Loucy (cell line): ENCODE measurements around the gene KATNB1.

Source experiments
- H2AFZ ChIP-seq: fragments of 200-600 bp; sonication (generic); 2 replicates; pipeline ENCODE4 v1.6.0; 2016; ENCODE audit warnings: antibody characterized with exemption, mild to moderate bottlenecking, low read length, moderate library complexity
- H3F3A ChIP-seq: fragments of 200-600 bp; 2 replicates; pipeline ENCODE4 v1.6.0; 2016; ENCODE audit warnings: antibody characterized with exemption, low read depth, mild to moderate bottlenecking
- H3K27me3 ChIP-seq: fragments of 200-600 bp; sonication (generic); 2 replicates; pipeline ENCODE4 v1.6.1; 2014; ENCODE audit warnings: low read length, mild to moderate bottlenecking; ENCODE audit not compliant: insufficient read depth, poor library complexity, severe bottlenecking
- H3K36me3 ChIP-seq: fragments of 200-600 bp; sonication (generic); 2 replicates; pipeline ENCODE4 v1.6.1; 2016; ENCODE audit warnings: low read length; ENCODE audit not compliant: insufficient read depth
- H3K4me1 ChIP-seq: fragments of 200-600 bp; sonication (generic); 2 replicates; pipeline ENCODE4 v1.5.1; 2014; ENCODE audit warnings: low read length, mild to moderate bottlenecking; ENCODE audit not compliant: insufficient read depth, poor library complexity, severe bottlenecking
- H3K4me2 ChIP-seq: fragments of 200-600 bp; sonication (generic); 2 replicates; pipeline ENCODE4 v1.6.0; 2014; ENCODE audit warnings: antibody characterized with exemption, low read length, low read depth, mild to moderate bottlenecking; ENCODE audit not compliant: poor library complexity, severe bottlenecking
- H3K4me3 ChIP-seq: fragments of 200-600 bp; sonication (generic); 2 replicates; pipeline ENCODE4 v1.5.1; 2014; ENCODE audit warnings: low read length, mild to moderate bottlenecking, mixed read lengths; ENCODE audit not compliant: poor library complexity, severe bottlenecking
- H3K79me2 ChIP-seq: fragments of 200-600 bp; sonication (generic); 2 replicates; pipeline ENCODE4 v1.6.1; 2014; ENCODE audit warnings: low read length; ENCODE audit not compliant: insufficient read depth
- H3K9ac ChIP-seq: fragments of 200-600 bp; sonication (generic); 2 replicates; pipeline ENCODE4 v1.6.0; 2014; ENCODE audit warnings: mild to moderate bottlenecking, low read depth, low read length, moderate library complexity; ENCODE audit not compliant: poor library complexity, severe bottlenecking
- H3K9me2 ChIP-seq: fragments of 200-600 bp; sonication (generic); replicated peaks from 2 replicates; pipeline ENCODE4 v1.6.1; 2016; ENCODE audit warnings: low read depth, low read length, mixed read lengths
- H3K9me3 ChIP-seq: fragments of 200-600 bp; sonication (generic); 2 replicates; pipeline ENCODE4 v1.6.1; 2014; ENCODE audit warnings: mild to moderate bottlenecking, antibody characterized with exemption, low read length, low read depth; ENCODE audit not compliant: insufficient read depth
- H4K20me1 ChIP-seq: fragments of 200-600 bp; sonication (generic); 2 replicates; pipeline ENCODE4 v1.6.0; 2014; ENCODE audit warnings: antibody characterized with exemption, low read length, mild to moderate bottlenecking; ENCODE audit not compliant: insufficient read depth, poor library complexity, severe bottlenecking
- EZH2phosphoT487 ChIP-seq: fragments of 200-600 bp; IDR thresholded peaks from 2 replicates; pipeline ENCODE4 v1.6.1; 2018; ENCODE audit warnings: antibody characterized with exemption, mild to moderate bottlenecking, moderate library complexity, borderline replicate concordance
- TF ChIP-seq, protein P1 (sequence below): fragments of 200-600 bp; sonication (generic); conservative IDR thresholded peaks from 2 replicates; pipeline ENCODE4 v1.5.1; 2014; ENCODE audit warnings: mild to moderate bottlenecking, antibody characterized with exemption, low read length

Gene KATNB1, protein sequence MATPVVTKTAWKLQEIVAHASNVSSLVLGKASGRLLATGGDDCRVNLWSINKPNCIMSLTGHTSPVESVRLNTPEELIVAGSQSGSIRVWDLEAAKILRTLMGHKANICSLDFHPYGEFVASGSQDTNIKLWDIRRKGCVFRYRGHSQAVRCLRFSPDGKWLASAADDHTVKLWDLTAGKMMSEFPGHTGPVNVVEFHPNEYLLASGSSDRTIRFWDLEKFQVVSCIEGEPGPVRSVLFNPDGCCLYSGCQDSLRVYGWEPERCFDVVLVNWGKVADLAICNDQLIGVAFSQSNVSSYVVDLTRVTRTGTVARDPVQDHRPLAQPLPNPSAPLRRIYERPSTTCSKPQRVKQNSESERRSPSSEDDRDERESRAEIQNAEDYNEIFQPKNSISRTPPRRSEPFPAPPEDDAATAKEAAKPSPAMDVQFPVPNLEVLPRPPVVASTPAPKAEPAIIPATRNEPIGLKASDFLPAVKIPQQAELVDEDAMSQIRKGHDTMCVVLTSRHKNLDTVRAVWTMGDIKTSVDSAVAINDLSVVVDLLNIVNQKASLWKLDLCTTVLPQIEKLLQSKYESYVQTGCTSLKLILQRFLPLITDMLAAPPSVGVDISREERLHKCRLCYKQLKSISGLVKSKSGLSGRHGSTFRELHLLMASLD

DNA sequence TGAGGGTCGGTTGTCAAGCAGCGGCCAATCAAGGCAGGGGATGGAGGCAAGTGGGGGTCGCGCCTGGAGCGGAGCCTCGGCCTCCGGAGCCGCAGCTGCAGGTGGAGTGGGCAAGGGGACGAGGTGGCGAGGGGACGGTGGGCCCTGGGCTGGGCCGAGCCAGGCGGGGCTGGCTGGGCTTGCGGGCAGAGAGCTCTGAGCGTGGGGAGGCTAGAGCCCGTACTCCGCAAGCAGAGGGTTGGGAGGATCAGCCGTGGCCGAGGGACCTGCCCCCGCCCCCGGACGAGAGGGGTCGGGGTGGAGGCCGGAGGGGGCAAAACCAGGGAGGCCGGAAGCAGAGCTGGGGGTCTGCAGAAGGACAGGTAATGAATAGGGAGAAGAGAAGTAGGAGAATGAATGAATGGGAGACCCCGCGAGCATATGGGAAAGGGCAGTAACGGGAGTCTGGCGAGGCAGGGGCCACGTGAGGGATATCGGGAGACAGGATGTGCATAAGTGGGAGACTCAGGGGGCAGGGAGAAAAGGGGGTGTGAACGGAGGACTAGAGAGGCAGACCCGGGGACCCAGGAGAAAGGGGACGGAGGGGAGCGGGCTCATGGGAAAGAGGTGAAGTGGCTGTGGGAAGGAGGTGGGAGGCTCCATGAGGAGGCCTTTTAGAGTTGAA, at the start of gene KATNB1:
Gene KATNB1 (plus strand): TSS at position 16 of the 664 bp plus-strand sequence. CDS start 1,474 bp downstream, outside the sequence.
- Histone ChIP-seq H3K79me2 (peaks cover 30% of the 10 kb centered on the region; the same call in 1 of the 2 replicates), H3F3A (no peaks in the 10 kb centered on the region), H3K9me2 (no peaks in the 10 kb centered on the region), H3K4me1 (peaks cover 21% of the 10 kb centered on the region), H4K20me1 (no peaks in the 10 kb centered on the region), H2AFZ (peak within 1 kb of the TSS; percentile 74), H3K36me3 (no peaks in the 10 kb centered on the region), H3K4me2 (peak within 1 kb of the TSS; percentile 97), H3K9ac (peak within 1 kb of the TSS; percentile 91), H3K4me3 (peak within 1 kb of the TSS; percentile 93), H3K27me3 (no peaks in the 10 kb centered on the region), H3K9me3 (no peaks in the 10 kb centered on the region)
- no peak for TF ChIP-seq EZH2phosphoT487
- TF ChIP-seq, protein P1, sequence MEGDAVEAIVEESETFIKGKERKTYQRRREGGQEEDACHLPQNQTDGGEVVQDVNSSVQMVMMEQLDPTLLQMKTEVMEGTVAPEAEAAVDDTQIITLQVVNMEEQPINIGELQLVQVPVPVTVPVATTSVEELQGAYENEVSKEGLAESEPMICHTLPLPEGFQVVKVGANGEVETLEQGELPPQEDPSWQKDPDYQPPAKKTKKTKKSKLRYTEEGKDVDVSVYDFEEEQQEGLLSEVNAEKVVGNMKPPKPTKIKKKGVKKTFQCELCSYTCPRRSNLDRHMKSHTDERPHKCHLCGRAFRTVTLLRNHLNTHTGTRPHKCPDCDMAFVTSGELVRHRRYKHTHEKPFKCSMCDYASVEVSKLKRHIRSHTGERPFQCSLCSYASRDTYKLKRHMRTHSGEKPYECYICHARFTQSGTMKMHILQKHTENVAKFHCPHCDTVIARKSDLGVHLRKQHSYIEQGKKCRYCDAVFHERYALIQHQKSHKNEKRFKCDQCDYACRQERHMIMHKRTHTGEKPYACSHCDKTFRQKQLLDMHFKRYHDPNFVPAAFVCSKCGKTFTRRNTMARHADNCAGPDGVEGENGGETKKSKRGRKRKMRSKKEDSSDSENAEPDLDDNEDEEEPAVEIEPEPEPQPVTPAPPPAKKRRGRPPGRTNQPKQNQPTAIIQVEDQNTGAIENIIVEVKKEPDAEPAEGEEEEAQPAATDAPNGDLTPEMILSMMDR, result no peak

DNA sequence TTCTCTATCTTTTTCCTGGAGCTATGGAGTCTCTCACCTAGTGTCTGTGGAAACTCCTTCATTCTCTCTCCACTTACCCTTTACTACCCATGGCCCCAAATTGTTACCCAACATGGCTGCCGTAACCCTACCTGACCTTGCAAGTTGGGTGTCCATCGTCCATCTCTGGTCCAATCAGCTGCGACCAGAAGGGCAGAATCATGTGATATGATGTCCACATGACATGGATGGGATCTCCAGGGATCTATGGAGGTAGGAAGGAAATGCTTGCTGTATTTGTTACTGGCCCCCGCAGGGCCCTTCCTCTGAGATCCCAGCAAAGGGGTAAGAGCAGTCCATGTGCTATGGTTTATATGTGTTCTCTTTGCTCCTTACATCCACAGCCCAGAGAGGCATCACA, 49.0 kb upstream of the KATNB1 start:
- no peaks in the 10 kb centered on the region for H3K36me3 ChIP-seq
- no peaks in the 10 kb centered on the region for H4K20me1 ChIP-seq
- H3K9me2 ChIP-seq, result no peaks in the 10 kb centered on the region
- peaks cover 47% of the 10 kb centered on the region for H3K4me1 ChIP-seq
- H3K79me2 ChIP-seq, result peaks cover 26% of the 10 kb centered on the region
- peaks cover 8% of the 10 kb centered on the region for H3F3A ChIP-seq
- H2AFZ ChIP-seq, result no peak overlapping the region
- H3K9me3 ChIP-seq, result no peaks in the 10 kb centered on the region
- no peaks in the 10 kb centered on the region for H3K27me3 ChIP-seq
- H3K4me3 ChIP-seq, result no peak overlapping the region
- TF ChIP-seq, protein P1, result no peak
- TF ChIP-seq EZH2phosphoT487, result no peak
- peak overlapping the region; percentile 1 for H3K4me2 ChIP-seq
- H3K9ac ChIP-seq, result peak overlapping the region; percentile 98

DNA sequence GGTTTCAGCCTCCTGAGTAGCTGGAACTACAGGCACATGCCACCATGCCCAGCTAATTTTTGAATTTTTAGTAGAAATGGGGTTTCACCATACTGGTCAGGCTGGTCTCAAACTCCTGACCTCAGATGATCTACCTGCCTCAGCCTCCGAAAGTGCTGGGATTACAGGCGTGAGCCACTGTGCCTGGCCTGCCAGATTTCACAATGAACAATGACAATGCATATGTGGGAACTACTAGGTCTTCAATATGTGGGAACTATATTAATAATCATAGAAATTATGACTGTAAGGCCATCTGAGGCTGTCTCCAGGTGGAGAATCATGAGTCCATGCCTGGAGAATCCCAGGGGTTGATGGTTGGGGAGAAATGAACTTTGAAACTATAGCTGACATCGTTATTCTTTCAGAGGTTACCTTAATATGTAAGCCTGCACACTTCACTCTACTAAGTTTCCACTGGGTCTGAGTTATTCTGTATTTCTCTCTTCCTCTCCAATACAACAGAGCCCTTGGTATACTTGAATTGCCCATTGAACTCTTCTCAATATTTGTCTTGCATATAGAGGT, 48.1 kb upstream of the KATNB1 start:
- TF ChIP-seq, protein P1, result no peak
- TF ChIP-seq EZH2phosphoT487, result no peak
- Histone ChIP-seq H3K4me3 (peak overlapping the region; percentile 77), H3K4me1 (peaks cover 50% of the 10 kb centered on the region), H3K9me2 (no peaks in the 10 kb centered on the region), H4K20me1 (no peaks in the 10 kb centered on the region), H3K4me2 (peak overlapping the region; percentile 95), H3K9ac (peak overlapping the region; percentile 98), H3K79me2 (peaks cover 26% of the 10 kb centered on the region), H3K27me3 (no peaks in the 10 kb centered on the region), H3K9me3 (no peaks in the 10 kb centered on the region), H3K36me3 (no peaks in the 10 kb centered on the region), H3F3A (peaks cover 8% of the 10 kb centered on the region), H2AFZ (no peak overlapping the region)
